H1 (cell line): ENCODE data around the gene PGPEP1. TPM values are rescaled to one million over a fixed set of nuclear protein-coding genes. Genes with fewer than 3 reads are reported as not detected.

Experiments used
- CTCF ChIA-PET: fragments of 300-600 bp; sonication (Branson Sonifier 250); formaldehyde crosslinking; loops from one replicate; lab custom pipeline; 2021; ENCODE audit not compliant: partially characterized antibody; lab: Charles Lee
- POLR2A ChIA-PET: fragments of 300-600 bp; sonication (Branson Sonifier 250); formaldehyde crosslinking; loops from one replicate; lab custom pipeline; 2021; ENCODE audit warnings: inconsistent platforms; ENCODE audit not compliant: partially characterized antibody; lab: Charles Lee
- DNase-seq, 2 experiments: peaks; one replicate each; pipeline versions ENCODE4 v3.0.0 to v3.0.0-alpha.2; 2010 to 2022; ENCODE audit warnings: low spot score in 2 of 2, low read depth in 1 of 2, mixed read lengths in 1 of 2
- FAIRE-seq: peaks from 2 replicates; lab custom pipeline; 2011; peaks lifted over from hg19 to GRCh38; lab: Jason Lieb, UNC
- H2AFZ ChIP-seq: 2 replicates; pipeline ENCODE4 v1.8.1; 2012; ENCODE audit warnings: low read length, inconsistent platforms
- H2AK5ac ChIP-seq: 2 replicates; pipeline ENCODE4 v1.6.1; 2013; ENCODE audit warnings: low read depth, low read length
- H2BK120ac ChIP-seq: replicated peaks from 2 replicates; pipeline ENCODE3; 2013; ENCODE audit warnings: low read depth, low read length, inconsistent platforms
- H2BK12ac ChIP-seq: 2 replicates; pipeline ENCODE4 v1.6.1; 2013; ENCODE audit warnings: low read depth, low read length
- H2BK15ac ChIP-seq: 2 replicates; pipeline ENCODE4 v1.6.1; 2013; ENCODE audit warnings: low read length
- H2BK20ac ChIP-seq: 2 replicates; pipeline ENCODE4 v1.6.1; 2013; ENCODE audit warnings: low read length
- H2BK5ac ChIP-seq: 2 replicates; pipeline ENCODE4 v1.6.1; 2013; ENCODE audit warnings: low read depth, low read length
- H3K14ac ChIP-seq: 2 replicates; pipeline ENCODE4 v1.6.1; 2013; ENCODE audit warnings: inconsistent platforms; ENCODE audit not compliant: insufficient read length
- H3K18ac ChIP-seq: 2 replicates; pipeline ENCODE4 v1.6.1; 2013; ENCODE audit warnings: low read length; ENCODE audit errors: extremely low read depth
- H3K23ac ChIP-seq: 2 replicates; pipeline ENCODE4 v1.6.1; 2013; ENCODE audit warnings: inconsistent platforms; ENCODE audit not compliant: insufficient read length
- H3K23me2 ChIP-seq: 2 replicates; pipeline ENCODE4 v1.6.1; 2013; ENCODE audit warnings: low read depth, low read length
- H3K27ac ChIP-seq: 2 replicates; pipeline ENCODE4 v1.6.1; 2011; ENCODE audit warnings: low read depth, low read length, inconsistent platforms
- H3K27me3 ChIP-seq, 4 experiments: replicated peaks in 1 of 4; 1 replicate in 1 of 4; 2 replicates in 3 of 4; pipeline versions ENCODE4 v1.6.1 to v1.8.1; 2011 to 2013; ENCODE audit warnings: low read length in 3 of 4, mild to moderate bottlenecking in 3 of 4, inconsistent platforms in 2 of 4, mixed read lengths in 2 of 4, moderate library complexity in 1 of 4; ENCODE audit not compliant: control insufficient read depth in 3 of 4, insufficient read depth in 3 of 4; ENCODE audit errors: extremely low read depth in 1 of 4
- H3K36me3 ChIP-seq, 4 experiments: 2 replicates each; pipeline versions ENCODE4 v1.6.1 to v1.8.1; 2011 to 2013; ENCODE audit warnings: mild to moderate bottlenecking in 4 of 4, low read length in 3 of 4, moderate library complexity in 2 of 4, control low read depth in 1 of 4, inconsistent platforms in 1 of 4; ENCODE audit not compliant: insufficient read depth in 4 of 4, control insufficient read depth in 2 of 4
- H3K4ac ChIP-seq: replicated peaks from 2 replicates; pipeline ENCODE3; 2013; ENCODE audit warnings: low read length, low read depth, mixed read lengths, inconsistent platforms; ENCODE audit not compliant: insufficient read length
- H3K4me1 ChIP-seq, 4 experiments: replicated peaks in 1 of 4; 1 replicate in 1 of 4; 2 replicates in 3 of 4; pipeline versions ENCODE4 v1.6.1 to v1.8.1; 2011 to 2013; ENCODE audit warnings: low read length in 3 of 4, inconsistent platforms in 2 of 4, mixed read lengths in 1 of 4; ENCODE audit not compliant: insufficient read depth in 4 of 4, control insufficient read depth in 3 of 4
- H3K4me2 ChIP-seq, 2 experiments: 2 replicates each; pipeline versions ENCODE4 v1.6.1 to v1.8.1; 2011 to 2013; ENCODE audit warnings: low read depth in 2 of 2, low read length in 2 of 2, control low read depth in 1 of 2, inconsistent platforms in 1 of 2, mild to moderate bottlenecking in 1 of 2; ENCODE audit not compliant: insufficient read depth in 1 of 2
- H3K4me3 ChIP-seq, 4 experiments: fragments of 200-600, 300-600 bp in 1 of 4; sonication (generic), shearing (Covaris generic), sonication (Bioruptor Twin) in 1 of 4; 2 replicates each; pipeline versions ENCODE4 v1.5.1 to v1.8.1; 2011 to 2016; ENCODE audit warnings: low read length in 4 of 4, low read depth in 3 of 4, control low read depth in 2 of 4, inconsistent platforms in 2 of 4, mild to moderate bottlenecking in 2 of 4, mixed read lengths in 1 of 4, moderate library complexity in 1 of 4; ENCODE audit not compliant: insufficient read depth in 2 of 4; ENCODE audit errors: extremely low read depth in 1 of 4
- H3K56ac ChIP-seq: replicated peaks from 2 replicates; pipeline ENCODE3; 2013; ENCODE audit warnings: low read depth, mild to moderate bottlenecking, mixed read lengths, low read length, inconsistent platforms; ENCODE audit not compliant: insufficient read length
- H3K79me1 ChIP-seq: 2 replicates; pipeline ENCODE4 v1.6.1; 2013; ENCODE audit warnings: low read depth, low read length, control low read depth
- H3K79me2 ChIP-seq, 2 experiments: 2 replicates each; pipeline versions ENCODE4 v1.6.1 to v1.8.1; 2012 to 2013; ENCODE audit warnings: low read length in 2 of 2, mild to moderate bottlenecking in 2 of 2, inconsistent platforms in 1 of 2; ENCODE audit not compliant: insufficient read depth in 2 of 2, control insufficient read depth in 1 of 2
- H3K9ac ChIP-seq, 4 experiments: replicated peaks in 1 of 4; 1 replicate in 1 of 4; 2 replicates in 3 of 4; pipeline versions ENCODE4 v1.6.1 to v1.8.1; 2011 to 2013; ENCODE audit warnings: low read depth in 3 of 4, low read length in 3 of 4, control low read depth in 2 of 4, mild to moderate bottlenecking in 2 of 4, moderate library complexity in 2 of 4, inconsistent platforms in 1 of 4; ENCODE audit errors: extremely low read depth in 1 of 4
- H3K9me3 ChIP-seq, 2 experiments: 2 replicates each; pipeline versions ENCODE4 v1.6.1 to v1.8.1; 2012 to 2013; ENCODE audit warnings: mild to moderate bottlenecking in 2 of 2, moderate library complexity in 2 of 2, control low read depth in 1 of 2, inconsistent platforms in 1 of 2, low read depth in 1 of 2, low read length in 1 of 2, mixed read lengths in 1 of 2; ENCODE audit not compliant: insufficient read depth in 2 of 2
- H4K20me1 ChIP-seq, 2 experiments: replicated peaks in 1 of 2; 2 replicates each; pipeline versions ENCODE3 to v1.8.1; 2011 to 2013; ENCODE audit warnings: inconsistent platforms in 2 of 2, low read length in 2 of 2, mild to moderate bottlenecking in 1 of 2; ENCODE audit not compliant: insufficient read depth in 2 of 2, control insufficient read depth in 1 of 2
- H4K5ac ChIP-seq: 2 replicates; pipeline ENCODE4 v1.6.1; 2013; ENCODE audit warnings: low read length, low read depth, mixed read lengths, inconsistent platforms; ENCODE audit not compliant: insufficient read length
- H4K8ac ChIP-seq: 2 replicates; pipeline ENCODE4 v1.8.0; 2013; ENCODE audit warnings: mild to moderate bottlenecking, moderate library complexity, low read length, inconsistent platforms; ENCODE audit not compliant: insufficient read depth; ENCODE audit errors: extremely low read depth
- H4K91ac ChIP-seq: replicated peaks from 2 replicates; pipeline ENCODE3; 2013; ENCODE audit warnings: low read length, mixed read lengths, inconsistent platforms; ENCODE audit not compliant: insufficient read length
- ASH2L ChIP-seq: fragments of 200-600, 300-600 bp; sonication (generic); IDR thresholded peaks from one replicate; pipeline ENCODE4 v1.7.1; 2017; ENCODE audit warnings: low read length
- CEBPB ChIP-seq: IDR thresholded peaks from 2 replicates; pipeline ENCODE4 v1.6.1; 2012; ENCODE audit warnings: low read depth, low read length
- CTBP2 ChIP-seq: IDR thresholded peaks from 2 replicates; pipeline ENCODE4 v1.7.0; 2011; ENCODE audit warnings: borderline replicate concordance, mild to moderate bottlenecking, moderate library complexity, mixed read lengths, low read length; ENCODE audit not compliant: insufficient read depth, insufficient read length
- HDAC2 ChIP-seq, 2 experiments: fragments of 300-600 bp in 1 of 2; sonication (generic) in 1 of 2; IDR thresholded peaks; 2 replicates each; pipeline ENCODE4 v1.6.1; 2011 to 2012; ENCODE audit warnings: low read depth in 2 of 2, low read length in 2 of 2, mild to moderate bottlenecking in 2 of 2, moderate library complexity in 2 of 2, borderline replicate concordance in 1 of 2, inconsistent platforms in 1 of 2
- KDM4A ChIP-seq: IDR thresholded peaks from one replicate; pipeline ENCODE4 v1.7.1; 2012; ENCODE audit warnings: low read depth, mild to moderate bottlenecking, moderate library complexity, low read length, inconsistent platforms; ENCODE audit not compliant: severe bottlenecking
- MAFK ChIP-seq: IDR thresholded peaks from 2 replicates; pipeline ENCODE4 v1.6.1; 2012; ENCODE audit warnings: low read depth, mild to moderate bottlenecking, improper control_type of control experiment, low read length
- SIN3A ChIP-seq, 2 experiments: IDR thresholded peaks in 1 of 2; conservative IDR thresholded peaks in 1 of 2; 2 replicates each; pipeline ENCODE4 v1.6.1; 2011 to 2012; ENCODE audit warnings: low read length in 2 of 2, improper control_type of control experiment in 1 of 2, low read depth in 1 of 2, mild to moderate bottlenecking in 1 of 2
- SUZ12 ChIP-seq: fragments of 200-600 bp; sonication (generic); IDR thresholded peaks from 2 replicates; pipeline ENCODE4 v1.6.1; 2012; ENCODE audit warnings: mild to moderate bottlenecking, inconsistent platforms, low read length, moderate library complexity, mixed read lengths
- TAF1 ChIP-seq: IDR thresholded peaks from 2 replicates; pipeline ENCODE4 v1.6.1; 2011; ENCODE audit warnings: mild to moderate bottlenecking, low read depth, low read length
- WGBS, 2 experiments: shearing (Covaris generic) in 1 of 2; methylation state at CpG; one replicate each; pipeline versions ENCODE4 v1.1.6 to v1.1.7; 2013 to 2015; ENCODE audit warnings: low lambda C conversion rate in 2 of 2, mixed read lengths in 2 of 2, inconsistent platforms in 1 of 2, low coverage in 1 of 2, missing lambda C conversion rate in 1 of 2; ENCODE audit not compliant: insufficient replicate concordance in 2 of 2, insufficient coverage in 1 of 2, insufficient read length in 1 of 2; ENCODE audit errors: extremely low coverage in 1 of 2, missing lambda C conversion rate in 1 of 2; 5-methylcytosine and 5-hydroxymethylcytosine counted together
- polyA plus RNA-seq, 7 experiments: library from polyadenylated mRNA; depleted of rRNA in 3 of 7; stranded (reverse) in 5 of 7; unstranded in 2 of 7; fragments of >200 nt in 5 of 7; fragments of 200-250 nt in 2 of 7; gene quantifications; 1 replicate in 5 of 7; 2 replicates in 1 of 7; 4 replicates in 1 of 7; pipeline versions ENCODE4 v1.2.1 to v1.2.3, GENCODE V29; 2011 to 2013; ENCODE audit warnings: missing spikeins in 2 of 7, mixed read lengths in 2 of 7
- total RNA-seq: library from RNA; stranded (reverse); fragmentation: NEBNext Ultra II Directional; extraction: Animal tissue kit (Norgen Biotek cat#: 25700); gene quantifications from 2 replicates; pipeline ENCODE4 v1.2.1, GENCODE V29; 2021
- TF ChIP-seq, protein P1 (sequence below): IDR thresholded peaks from 2 replicates; pipeline ENCODE4 v1.6.1; 2011; ENCODE audit warnings: low read length, improper control_type of control experiment

PGPEP1 gene
- total and polyA plus RNA-seq, 2 of the 8 experiments (the other 6 are each of a cell fraction or from before 2014, with no cell fraction given), result 17.0 to 33.4 TPM

GRCh38 chr19:18292462-18292809 is 48.0 kb upstream of the PGPEP1 start:
- TF ChIP-seq CTBP2 (peak; percentile 93), ASH2L (peak; percentile 83), KDM4A (peak; percentile 32), TAF1 (0 out of 2 replicates have a peak, but pooled peaks have one; percentile 18), SUZ12 (peak; percentile 25; the same call in 1 of the 2 replicates), HDAC2 (IDR thresholded peaks at IDR 0.05; ENCODE audit: borderline replicate concordance in 1 of 2, low read depth in 2 of 2, low read length in 2 of 2) (0 out of 4 replicates have a peak, but pooled peaks of 1 of the 2 experiments have one; percentile 55), MAFK (no peak), SIN3A (conservative IDR thresholded peaks at IDR 0.05 in 1 of 2, IDR thresholded peaks at IDR 0.05 in 1 of 2; ENCODE audit: low read depth in 1 of 2, low read length in 2 of 2) (0 out of 4 replicates have a peak, but pooled peaks of 1 of the 2 experiments have one; percentile 14), CEBPB (peak; percentile 94)
- TF ChIP-seq, protein P1, sequence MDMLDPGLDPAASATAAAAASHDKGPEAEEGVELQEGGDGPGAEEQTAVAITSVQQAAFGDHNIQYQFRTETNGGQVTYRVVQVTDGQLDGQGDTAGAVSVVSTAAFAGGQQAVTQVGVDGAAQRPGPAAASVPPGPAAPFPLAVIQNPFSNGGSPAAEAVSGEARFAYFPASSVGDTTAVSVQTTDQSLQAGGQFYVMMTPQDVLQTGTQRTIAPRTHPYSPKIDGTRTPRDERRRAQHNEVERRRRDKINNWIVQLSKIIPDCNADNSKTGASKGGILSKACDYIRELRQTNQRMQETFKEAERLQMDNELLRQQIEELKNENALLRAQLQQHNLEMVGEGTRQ, result no peak
- 1% methylated on average over 15 of the region's 20 CpGs; no CpG with 5 or more reads in 1 of the 2 experiments for WGBS, 2 experiments
- H4K91ac ChIP-seq, result peak overlapping the region; percentile 98
- DNase-seq (peak in 1 of 2 experiments; percentile 82), FAIRE-seq (no peak)
- H4K5ac ChIP-seq, result peak overlapping the region; percentile 46
- peak overlapping the region; percentile 75 to 84 for H3K4me2 ChIP-seq
- H3K27ac ChIP-seq, result peak overlapping the region; percentile 81
- H2BK20ac ChIP-seq, result peak overlapping the region; percentile 66; the same call in 1 of the 2 replicates
- H2BK5ac ChIP-seq, result peak overlapping the region; percentile 97
- no peaks in the 10 kb centered on the region for H3K79me2 ChIP-seq
- no peaks in the 10 kb centered on the region for H3K79me1 ChIP-seq
- H3K18ac ChIP-seq, result peak overlapping the region; percentile 52
- peaks cover 27% of the 10 kb centered on the region for H3K23me2 ChIP-seq
- H2BK120ac ChIP-seq, result peak overlapping the region; percentile 81
- H3K9me3 ChIP-seq, result no peaks in the 10 kb centered on the region
- peaks cover 4 to 33% (median 26%) of the 10 kb centered on the region in 4 experiments for H3K4me1 ChIP-seq
- no peak overlapping the region for H3K23ac ChIP-seq
- H2AFZ ChIP-seq, result 0 out of 2 replicates have a peak overlapping the region, but pooled peaks have one; percentile 3
- peak overlapping the region in 3 of 4 experiments; percentile 49 to 65 (median 62); a peak in 5 of 7 replicates for H3K9ac ChIP-seq
- peak overlapping the region; percentile 50 for H3K14ac ChIP-seq
- H3K36me3 ChIP-seq, result no peaks in the 10 kb centered on the region; a peak in 1 of 8 replicates
- H4K20me1 ChIP-seq, result peaks cover 0 to 8% of the 10 kb centered on the region in 2 experiments
- peak overlapping the region; percentile 90; the same call in 1 of the 2 replicates for H4K8ac ChIP-seq
- CTCF ChIA-PET, result interaction anchor here (0.6 to 3.5 kb wide), 11 partner anchors 10 to 118 kb away, joined by 3 to 52 read pairs (median 4); partner anchors contain the start of genes IQCN and JUND
- H3K27me3 ChIP-seq, result no peaks in the 10 kb centered on the region
- peak overlapping the region; percentile 83 for H3K56ac ChIP-seq
- POLR2A ChIA-PET, result interaction anchor here (0.7 to 6.2 kb wide), 26 partner anchors 9 to 139 kb away, joined by 3 to 237 read pairs (median 4); partner anchors contain the start of genes IQCN, JUND, LSM4 and SSBP4
- peak overlapping the region; percentile 55 to 75 (median 66) for H3K4me3 ChIP-seq
- H2BK12ac ChIP-seq, result peak overlapping the region; percentile 63; the same call in 1 of the 2 replicates
- H3K4ac ChIP-seq, result peak overlapping the region; percentile 85
- H2AK5ac ChIP-seq, result no peak overlapping the region
- peak overlapping the region; percentile 65; the same call in 1 of the 2 replicates for H2BK15ac ChIP-seq
